HepG2 (cell line): ENCODE measurements around the gene CAB39. TPM values are rescaled to one million over a fixed set of nuclear protein-coding genes. Genes with fewer than 3 reads are reported as not detected.

Experiments
- ATRX ChIP-seq: sonication (generic); formaldehyde crosslinking; IDR thresholded peaks from 2 replicates; pipeline ENCODE4 v1.4.0; 2020; ENCODE audit warnings: missing genetic modification reagents, borderline replicate concordance
- DNMT3B ChIP-seq: conservative IDR thresholded peaks from 2 replicates; pipeline ENCODE4 v1.6.1; 2016; ENCODE audit warnings: missing biosample characterization, control low read depth
- ELK4 ChIP-seq: sonication (generic); formaldehyde crosslinking; IDR thresholded peaks from 2 replicates; pipeline ENCODE4 v1.9.0; 2021; ENCODE audit warnings: missing genetic modification reagents, borderline replicate concordance
- HDAC6 ChIP-seq: fragments of 200-600 bp; sonication (generic); IDR thresholded peaks from 2 replicates; pipeline ENCODE4 v1.7.0; 2017; ENCODE audit warnings: mild to moderate bottlenecking, antibody characterized with exemption, low read length, low read depth
- KMT2A ChIP-seq: sonication (generic); formaldehyde crosslinking; IDR thresholded peaks from 2 replicates; pipeline ENCODE4 v1.4.0; 2020; ENCODE audit warnings: missing genetic modification reagents
- NR3C1 ChIP-seq: sonication (generic); formaldehyde crosslinking; IDR thresholded peaks from 2 replicates; pipeline ENCODE4 v1.4.0; 2020; ENCODE audit warnings: missing genetic modification reagents
- PPARG ChIP-seq: conservative IDR thresholded peaks from 2 replicates; pipeline ENCODE4 v1.6.1; 2016; ENCODE audit warnings: missing biosample characterization, missing genetic modification reagents
- RBAK ChIP-seq: sonication (generic); formaldehyde crosslinking; IDR thresholded peaks from 2 replicates; pipeline ENCODE4 v1.5.1; 2020; ENCODE audit warnings: mild to moderate bottlenecking, missing genetic modification reagents
- REL ChIP-seq: sonication (generic); formaldehyde crosslinking; conservative IDR thresholded peaks from 2 replicates; pipeline ENCODE4 v1.8.0; 2022; ENCODE audit warnings: mild to moderate bottlenecking, missing genetic modification reagents, moderate library complexity
- REXO4 ChIP-seq: sonication (generic); formaldehyde crosslinking; IDR thresholded peaks from 2 replicates; pipeline ENCODE4 v1.8.0; 2022; ENCODE audit warnings: missing genetic modification reagents, mild to moderate bottlenecking, borderline replicate concordance
- SIN3B ChIP-seq: fragments of 150-350 bp; IDR thresholded peaks from 2 replicates; pipeline ENCODE4 v1.6.1; 2014; ENCODE audit warnings: low read length
- SRSF1 ChIP-seq: fragments of 200-400 bp; formaldehyde crosslinking; optimal IDR thresholded peaks from 2 replicates; pipeline ENCODE3; 2017; ENCODE audit warnings: mild to moderate bottlenecking, low read depth, low read length, moderate library complexity
- ZBTB33 ChIP-seq: sonication (generic); formaldehyde crosslinking; IDR thresholded peaks from 2 replicates; pipeline ENCODE4 v1.4.0; 2020; ENCODE audit warnings: missing genetic modification reagents
- ZFX ChIP-seq: sonication (generic); formaldehyde crosslinking; IDR thresholded peaks from 2 replicates; pipeline ENCODE4 v1.4.0; 2020; ENCODE audit warnings: mild to moderate bottlenecking, low read depth, missing genetic modification reagents, moderate library complexity
- ZKSCAN5 ChIP-seq: sonication (generic); formaldehyde crosslinking; IDR thresholded peaks from 2 replicates; pipeline ENCODE4 v1.5.1; 2020; ENCODE audit warnings: mild to moderate bottlenecking, missing genetic modification reagents
- ZNF12 ChIP-seq: sonication (generic); formaldehyde crosslinking; IDR thresholded peaks from 2 replicates; pipeline ENCODE4 v1.5.0; 2020; ENCODE audit warnings: missing genetic modification reagents
- ZNF276 ChIP-seq: sonication (generic); formaldehyde crosslinking; IDR thresholded peaks from 2 replicates; pipeline ENCODE4 v1.4.0; 2020; ENCODE audit warnings: mild to moderate bottlenecking, low read depth, missing genetic modification reagents
- ZNF33B ChIP-seq: sonication (generic); formaldehyde crosslinking; IDR thresholded peaks from 2 replicates; pipeline ENCODE4 v1.5.1; 2020; ENCODE audit warnings: mild to moderate bottlenecking, missing genetic modification reagents
- ZNF496 ChIP-seq: sonication (generic); formaldehyde crosslinking; IDR thresholded peaks from 2 replicates; pipeline ENCODE4 v1.8.1; 2023; ENCODE audit warnings: mild to moderate bottlenecking, moderate library complexity, missing genetic modification reagents; ENCODE audit not compliant: insufficient replicate concordance
- ZNF557 ChIP-seq: sonication (generic); formaldehyde crosslinking; IDR thresholded peaks from 2 replicates; pipeline ENCODE4 v1.4.0; 2020; ENCODE audit warnings: missing genetic modification reagents
- ZNF839 ChIP-seq: sonication (generic); formaldehyde crosslinking; IDR thresholded peaks from 2 replicates; pipeline ENCODE4 v1.4.0; 2020; ENCODE audit warnings: missing genetic modification reagents, mild to moderate bottlenecking, borderline replicate concordance
- ZSCAN5A ChIP-seq: sonication (generic); formaldehyde crosslinking; IDR thresholded peaks from 2 replicates; pipeline ENCODE4 v1.8.0; 2022; ENCODE audit warnings: mild to moderate bottlenecking, missing genetic modification reagents, borderline replicate concordance
- polyA plus RNA-seq, 8 experiments: library from polyadenylated mRNA; depleted of rRNA in 3 of 8; stranded (reverse) in 7 of 8; unstranded in 1 of 8; fragments of >200 nt; fragmentation: Illumina TruSeq in 4 of 8; extraction: Trizol in 4 of 8; gene quantifications; 2 replicates each; pipeline versions ENCODE4 v1.2.1 to v1.2.3, GENCODE V29; 2011 to 2016; ENCODE audit warnings: low read depth in 4 of 8, missing spikeins in 1 of 8, mixed read lengths in 1 of 8; ENCODE audit not compliant: insufficient read depth in 1 of 8
- total RNA-seq, 5 experiments: library from RNA; depleted of rRNA; stranded (reverse); fragments of >200 nt; fragmentation: Illumina TruSeq; extraction: Trizol; gene quantifications; 2 replicates each; pipeline ENCODE4 v1.2.3, GENCODE V29; 2016; ENCODE audit warnings: low read depth in 1 of 5

Gene CAB39
- total and polyA plus RNA-seq, 2 of the 13 experiments (the other 11 are each of a cell fraction or from before 2014, with no cell fraction given) = 19.3 to 45.3 TPM

GRCh38 chr2:230712443-230713330 is at the start of gene CAB39 (continued):
- TF ChIP-seq ELK4 (CRISPR knock-in tag) (no peak), ZNF839 (no peak; the same call in 1 of the 2 replicates), RBAK (CRISPR knock-in tag) (no peak), ZSCAN5A (CRISPR knock-in tag) (peak; percentile 65; the same call in 1 of the 2 replicates), PPARG (CRISPR knock-in tag) (0 out of 2 replicates have a peak, but pooled peaks have one; percentile 64), SIN3B (no peak), ZNF33B (CRISPR knock-in tag) (no peak; the same call in 1 of the 2 replicates), ZNF496 (CRISPR knock-in tag) (no peak), SRSF1 (no peak), HDAC6 (no peak), NR3C1 (no peak), ZFX (CRISPR knock-in tag) (peak; percentile 92), ZNF276 (CRISPR knock-in tag) (no peak), ZKSCAN5 (CRISPR knock-in tag) (no peak), ZNF557 (CRISPR knock-in tag) (no peak), REXO4 (no peak), REL (CRISPR knock-in tag) (no peak), ZNF12 (CRISPR knock-in tag) (peak; percentile 67; the same call in 1 of the 2 replicates), ATRX (no peak), ZBTB33 (CRISPR knock-in tag) (0 out of 2 replicates have a peak, but pooled peaks have one; percentile 43), DNMT3B (CRISPR knock-in tag) (no peak), KMT2A (CRISPR knock-in tag) (peak; percentile 95)
